ENCODE measurements around the gene PREX1. TPM values are rescaled to one million over a fixed set of nuclear protein-coding genes. Genes with fewer than 3 reads are reported as not detected.

Gene PREX1
- total and polyA plus RNA-seq, 2 experiments from 2014 or later, result 2.4 to 10.3 TPM

GRCh38 chr20:48604426-48604825 lies 223.4 kb downstream of the PREX1 start (continued):
- TF ChIP-seq ZNF462 (CRISPR knock-in tag; IDR thresholded peaks at IDR 0.05) (no peak), EZH2 (IDR thresholded peaks at IDR 0.05; ENCODE audit: low read depth, unreplicated experiment) (no peak), JUNB (IDR thresholded peaks at IDR 0.05; ENCODE audit: unreplicated experiment) (no peak)

GRCh38 chr20:48603819-48604405 lies 223.9 kb downstream of the PREX1 start:
- Mint-ChIP-seq H3K27me3 (ENCODE audit: insufficient read depth, low read depth, poor library complexity) (no peaks in the 10 kb centered on the region), H3K27ac (no peak overlapping the region)
- no peak overlapping the region for H3K4me2 ChIP-seq
- no peak for TF ChIP-seq EZH2 (IDR thresholded peaks at IDR 0.05; ENCODE audit: low read depth, unreplicated experiment)
- TF ChIP-seq POLR2AphosphoS5 (IDR thresholded peaks at IDR 0.05; ENCODE audit: low read depth), result no peak
- TF ChIP-seq ZNF462 (CRISPR knock-in tag; IDR thresholded peaks at IDR 0.05), result no peak
- no peak for TF ChIP-seq REST (IDR thresholded peaks at IDR 0.05; ENCODE audit: unreplicated experiment)

More at GRCh38 chr20:48603819-48604405, 223.9 kb downstream of the PREX1 start:
- DNase-seq (ENCODE audit: low spot score) (no peak), ATAC-seq (no peak)
- Histone ChIP-seq H3K4me1 (ENCODE audit: insufficient read depth) (no peaks in the 10 kb centered on the region; the same call in 1 of the 2 replicates), H3K27ac (ENCODE audit: low read depth) (no peak overlapping the region), H3K4me3 (no peak overlapping the region), H2AFZ (no peak overlapping the region), H4K20me1 (replicated peaks; ENCODE audit: insufficient read depth) (no peaks in the 10 kb centered on the region), H3K36me3 (ENCODE audit: insufficient read depth) (no peaks in the 10 kb centered on the region), H3K27me3 (ENCODE audit: insufficient read depth) (no peaks in the 10 kb centered on the region), H3K9me2 (ENCODE audit: insufficient read depth) (no peaks in the 10 kb centered on the region), H3F3A (replicated peaks; ENCODE audit: low read depth) (no peaks in the 10 kb centered on the region), H3K79me2 (replicated peaks; ENCODE audit: insufficient read depth) (no peaks in the 10 kb centered on the region)
- Mint-ChIP-seq H3K4me1 (peaks cover 14% of the 10 kb centered on the region), H3K36me3 (ENCODE audit: low read depth) (no peaks in the 10 kb centered on the region), H3K9me3 (no peaks in the 10 kb centered on the region), H3K4me3 (no peak overlapping the region)
